Suprapubic skin (tissue), 4 donors: ENCODE data around the gene TRIM15. TPM values are rescaled to one million over a fixed set of nuclear protein-coding genes. Genes with fewer than 3 reads are reported as not detected.
A peak's percentile ranks its signal among the peaks of the same experiment; 100 is the strongest.

Experiments
- DNase-seq, 2 donors: peaks; one replicate each; pipeline ENCODE4 v3.0.0-alpha.2; 2019; ENCODE audit warnings: low spot score in 2 of 2
- H3K27ac ChIP-seq: fragments of 200-600 bp; sonication (generic); one replicate; pipeline ENCODE4 v1.5.1; 2019
- H3K27me3 ChIP-seq: fragments of 200-600 bp; sonication (generic); one replicate; pipeline ENCODE4 v1.5.1; 2019
- H3K36me3 ChIP-seq: fragments of 200-600 bp; sonication (generic); one replicate; pipeline ENCODE4 v1.5.1; 2019
- H3K4me1 ChIP-seq: fragments of 200-600 bp; sonication (generic); one replicate; pipeline ENCODE4 v1.5.1; 2019
- H3K4me3 ChIP-seq: fragments of 200-600 bp; sonication (generic); one replicate; pipeline ENCODE4 v1.5.1; 2019; ENCODE audit warnings: mild to moderate bottlenecking
- H3K9me3 ChIP-seq: fragments of 200-600 bp; sonication (generic); one replicate; pipeline ENCODE4 v1.5.1; 2019
- CTCF ChIP-seq, 2 donors: fragments of 200-600 bp in 1 of 2; fragments of 450-650 bp in 1 of 2; sonication (generic) in 1 of 2; IDR thresholded peaks; one replicate each; pipeline ENCODE4 v1.5.1; 2016 to 2019; ENCODE audit warnings: antibody characterized with exemption in 2 of 2, mild to moderate bottlenecking in 1 of 2, moderate library complexity in 1 of 2
- EP300 ChIP-seq: sonication (generic); formaldehyde crosslinking; IDR thresholded peaks from one replicate; pipeline ENCODE4 v1.6.1; 2017; ENCODE audit warnings: antibody characterized with exemption
- POLR2A ChIP-seq, 2 donors: fragments of 450-650 bp; IDR thresholded peaks; one replicate each; pipeline ENCODE4 v1.6.1; 2017; ENCODE audit warnings: antibody characterized with exemption in 2 of 2, mild to moderate bottlenecking in 2 of 2, moderate library complexity in 2 of 2
- POLR2AphosphoS5 ChIP-seq, 3 donors: sonication (generic); formaldehyde crosslinking; IDR thresholded peaks; one replicate each; pipeline ENCODE4 v1.6.1; 2017; ENCODE audit warnings: antibody characterized with exemption in 3 of 3
- WGBS: methylation state at CpG from one replicate; pipeline ENCODE4 v1.1.5; 2018; 5-methylcytosine and 5-hydroxymethylcytosine counted together
- total RNA-seq, 4 donors: library from RNA; depleted of rRNA; stranded (reverse); fragments of >200 nt; gene quantifications; one replicate each; pipeline ENCODE4 v1.1.0, GENCODE V29; 2016

Gene TRIM15
- total RNA-seq, 4 donors from 2014 or later = 0.19 to 1.6 (median 0.73) TPM

GRCh38 chr6:30122515-30122914 is 40.8 kb upstream of the TRIM15 start:
- Histone ChIP-seq H3K9me3 (no peaks in the 10 kb centered on the region), H3K27ac (no peak overlapping the region), H3K4me3 (no peak overlapping the region), H3K27me3 (peaks cover 22% of the 10 kb centered on the region), H3K4me1 (peaks cover 2% of the 10 kb centered on the region), H3K36me3 (no peaks in the 10 kb centered on the region)
- TF ChIP-seq POLR2A (IDR thresholded peaks at IDR 0.05) (no peak), POLR2AphosphoS5 (IDR thresholded peaks at IDR 0.05) (no peak), CTCF (IDR thresholded peaks at IDR 0.05) (no peak), EP300 (no peak)
- WGBS = 19% methylated on average over 2 of the region's 2 CpGs
- DNase-seq = no peak

- no peak for DNase-seq
- WGBS = 11% methylated on average over 50 of the region's 50 CpGs
- peaks cover 62% of the 10 kb centered on the region for H3K27me3 ChIP-seq
- H3K36me3 ChIP-seq = no peaks in the 10 kb centered on the region
- H3K9me3 ChIP-seq = no peaks in the 10 kb centered on the region
- peak overlapping the region; percentile 10 for H3K4me3 ChIP-seq
- H3K27ac ChIP-seq = no peak overlapping the region
- no peak for TF ChIP-seq CTCF (IDR thresholded peaks at IDR 0.05)
- no peak for TF ChIP-seq EP300
- peaks cover 18% of the 10 kb centered on the region for H3K4me1 ChIP-seq
Measured at GRCh38 chr6:30127238-30128093, 35.9 kb upstream of the TRIM15 start.

GRCh38 chr6:30129265-30130178 is 33.8 kb upstream of the TRIM15 start:
- DNase-seq = no peak
- no peak overlapping the region for H3K4me3 ChIP-seq
- H3K4me1 ChIP-seq = peaks cover 18% of the 10 kb centered on the region
- peaks cover 72% of the 10 kb centered on the region for H3K27me3 ChIP-seq
- H3K36me3 ChIP-seq = no peaks in the 10 kb centered on the region
- 71% methylated on average over 10 of the region's 10 CpGs for WGBS
- H3K9me3 ChIP-seq = no peaks in the 10 kb centered on the region
- TF ChIP-seq EP300 = no peak
- TF ChIP-seq POLR2A (IDR thresholded peaks at IDR 0.05) = no peak
- TF ChIP-seq CTCF (IDR thresholded peaks at IDR 0.05) = no peak
- no peak for TF ChIP-seq POLR2AphosphoS5 (IDR thresholded peaks at IDR 0.05)
- no peak overlapping the region for H3K27ac ChIP-seq

GRCh38 chr6:30130179-30130679 is 33.1 kb upstream of the TRIM15 start:
- H3K27ac ChIP-seq = no peak overlapping the region
- H3K4me3 ChIP-seq = no peak overlapping the region
- WGBS = 67% methylated on average over 4 of the region's 4 CpGs
- no peaks in the 10 kb centered on the region for H3K36me3 ChIP-seq
- H3K27me3 ChIP-seq = peaks cover 75% of the 10 kb centered on the region
- DNase-seq = no peak
- H3K4me1 ChIP-seq = peaks cover 18% of the 10 kb centered on the region
- no peak for TF ChIP-seq CTCF (IDR thresholded peaks at IDR 0.05)
- TF ChIP-seq POLR2A (IDR thresholded peaks at IDR 0.05) = no peak
- no peak for TF ChIP-seq POLR2AphosphoS5 (IDR thresholded peaks at IDR 0.05)
- TF ChIP-seq EP300 = no peak
- H3K9me3 ChIP-seq = no peaks in the 10 kb centered on the region
